Type B pancreatic cell (in vitro differentiated cells): ENCODE data around the gene OR14C36. TPM values are rescaled to one million over a fixed set of nuclear protein-coding genes. Genes with fewer than 3 reads are reported as not detected.

Source experiments
- DNase-seq: peaks from one replicate; pipeline ENCODE4 v3.0.0; 2021; ENCODE audit warnings: mixed read lengths; ENCODE audit not compliant: unreplicated experiment; ENCODE audit errors: extremely low spot score
- H3K27ac Mint-ChIP-seq: 2 replicates; pipeline ENCODE4 v1.8.0; 2021; ENCODE audit warnings: mild to moderate bottlenecking, mixed read lengths
- H3K27me3 Mint-ChIP-seq: 2 replicates; pipeline ENCODE4 v1.8.0; 2021; ENCODE audit warnings: mixed read lengths
- H3K36me3 Mint-ChIP-seq: 2 replicates; pipeline ENCODE4 v1.8.0; 2021; ENCODE audit warnings: mixed read lengths
- H3K4me1 Mint-ChIP-seq: one replicate; pipeline ENCODE4 v1.8.0; 2021; ENCODE audit warnings: mixed read lengths; ENCODE audit not compliant: unreplicated experiment
- H3K4me3 Mint-ChIP-seq: 2 replicates; pipeline ENCODE4 v1.8.0; 2021; ENCODE audit warnings: mild to moderate bottlenecking, mixed read lengths
- H3K9me3 Mint-ChIP-seq: 2 replicates; pipeline ENCODE4 v1.8.0; 2021; ENCODE audit warnings: mixed read lengths
- total RNA-seq: library from RNA; stranded (reverse); gene quantifications from 2 replicates; pipeline ENCODE4 v1.2.1, GENCODE V29; 2021; ENCODE audit warnings: low replicate concordance
- TF ChIP-seq, protein P1 (sequence below): fragments of 200-600 bp; sonication (generic); conservative IDR thresholded peaks from 2 replicates; pipeline ENCODE4 v1.5.0; 2021; ENCODE audit warnings: antibody characterized with exemption, mild to moderate bottlenecking

The OR14C36 gene
- total RNA-seq, 1 donor from 2014 or later: not detected

DNA sequence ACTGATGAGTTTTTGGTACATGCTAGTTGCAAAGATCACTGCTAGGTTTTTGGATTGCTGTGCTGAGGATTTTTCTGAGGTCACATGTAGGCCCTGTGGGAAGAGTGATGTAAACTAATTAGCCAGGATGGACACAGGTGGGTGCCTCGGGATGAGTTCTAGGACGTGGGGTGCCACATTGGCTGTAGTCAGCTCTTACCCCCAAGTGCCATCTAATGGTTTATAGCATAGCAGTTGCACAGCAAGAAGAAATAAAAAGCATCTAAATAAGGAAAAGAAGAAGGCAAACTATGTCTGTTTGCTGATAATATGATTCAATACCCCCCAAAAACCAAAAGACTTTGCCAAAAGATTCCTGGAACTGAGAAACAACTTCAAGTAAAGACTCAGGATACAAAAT lies 44.5 kb downstream of the OR14C36 start:
- TF ChIP-seq, protein P1, sequence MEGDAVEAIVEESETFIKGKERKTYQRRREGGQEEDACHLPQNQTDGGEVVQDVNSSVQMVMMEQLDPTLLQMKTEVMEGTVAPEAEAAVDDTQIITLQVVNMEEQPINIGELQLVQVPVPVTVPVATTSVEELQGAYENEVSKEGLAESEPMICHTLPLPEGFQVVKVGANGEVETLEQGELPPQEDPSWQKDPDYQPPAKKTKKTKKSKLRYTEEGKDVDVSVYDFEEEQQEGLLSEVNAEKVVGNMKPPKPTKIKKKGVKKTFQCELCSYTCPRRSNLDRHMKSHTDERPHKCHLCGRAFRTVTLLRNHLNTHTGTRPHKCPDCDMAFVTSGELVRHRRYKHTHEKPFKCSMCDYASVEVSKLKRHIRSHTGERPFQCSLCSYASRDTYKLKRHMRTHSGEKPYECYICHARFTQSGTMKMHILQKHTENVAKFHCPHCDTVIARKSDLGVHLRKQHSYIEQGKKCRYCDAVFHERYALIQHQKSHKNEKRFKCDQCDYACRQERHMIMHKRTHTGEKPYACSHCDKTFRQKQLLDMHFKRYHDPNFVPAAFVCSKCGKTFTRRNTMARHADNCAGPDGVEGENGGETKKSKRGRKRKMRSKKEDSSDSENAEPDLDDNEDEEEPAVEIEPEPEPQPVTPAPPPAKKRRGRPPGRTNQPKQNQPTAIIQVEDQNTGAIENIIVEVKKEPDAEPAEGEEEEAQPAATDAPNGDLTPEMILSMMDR: no peak
- H3K4me1 Mint-ChIP-seq: no peaks in the 10 kb centered on the region
- peaks cover 12% of the 10 kb centered on the region for H3K9me3 Mint-ChIP-seq
- H3K4me3 Mint-ChIP-seq: no peak overlapping the region
- no peak for DNase-seq
- no peaks in the 10 kb centered on the region for H3K27me3 Mint-ChIP-seq
- no peak overlapping the region for H3K27ac Mint-ChIP-seq
- H3K36me3 Mint-ChIP-seq: no peaks in the 10 kb centered on the region

Other genes with a start within 250 kb of the OR14C36 start
- gene OR2M5, start 203.6 kb upstream of the OR14C36 start, total RNA-seq: not detected in 2 replicates
- not detected in 2 replicates for gene OR2M2, start 174.0 kb upstream of the OR14C36 start, total RNA-seq
- not detected in 2 replicates for gene OR2M3, start 151.5 kb upstream of the OR14C36 start, total RNA-seq
- not detected in 2 replicates for gene OR2M4, start 117.4 kb upstream of the OR14C36 start, total RNA-seq
- gene OR2T33, start 70.8 kb upstream of the OR14C36 start, total RNA-seq: not detected in 2 replicates
- not detected in 2 replicates for gene OR2T12, start 45.4 kb upstream of the OR14C36 start, total RNA-seq
- not detected in 2 replicates for gene OR2M7, start 24.2 kb upstream of the OR14C36 start, total RNA-seq
- gene OR2T4, start 12.9 kb downstream of the OR14C36 start, total RNA-seq: not detected in 2 replicates
- gene OR2T6, start 27.0 kb downstream of the OR14C36 start, total RNA-seq: not detected in 2 replicates
- not detected in 2 replicates for gene OR2T1, start 54.3 kb downstream of the OR14C36 start, total RNA-seq
- not detected in 2 replicates for gene OR2T2, start 96.9 kb downstream of the OR14C36 start, total RNA-seq
- not detected in 2 replicates for gene OR2T3, start 124.6 kb downstream of the OR14C36 start, total RNA-seq
- gene OR2T5, start 139.8 kb downstream of the OR14C36 start, total RNA-seq: not detected in 2 replicates
- not detected in 2 replicates for gene OR2G6, start 159.3 kb downstream of the OR14C36 start, total RNA-seq
- gene OR2T29, start 214.0 kb downstream of the OR14C36 start, total RNA-seq: not detected in 2 replicates
- not detected in 2 replicates for gene OR2T34, start 226.0 kb downstream of the OR14C36 start, total RNA-seq
- gene OR2T10, start 248.9 kb downstream of the OR14C36 start, total RNA-seq: not detected in 2 replicates